PC-3 (cell line): Measurements from ENCODE around the gene CEP104.

Experiments
- EZH2 ChIP-seq: fragments of 300-600 bp; sonication (generic); IDR thresholded peaks from one replicate; pipeline ENCODE4 v1.6.1; 2017; ENCODE audit warnings: antibody characterized with exemption, mild to moderate bottlenecking, low read length; ENCODE audit not compliant: unreplicated experiment
- EZH2phosphoT487 ChIP-seq: fragments of 300-600 bp; sonication (generic); IDR thresholded peaks from 2 replicates; pipeline ENCODE4 v1.6.1; 2018; ENCODE audit warnings: mild to moderate bottlenecking, antibody characterized with exemption, low read length, borderline replicate concordance
- TF ChIP-seq, protein P1 (sequence below): fragments of 300-600 bp; sonication (generic); conservative IDR thresholded peaks from 2 replicates; pipeline ENCODE4 v1.5.1; 2017; ENCODE audit warnings: antibody characterized with exemption, low read depth, mild to moderate bottlenecking, low read length

DNA sequence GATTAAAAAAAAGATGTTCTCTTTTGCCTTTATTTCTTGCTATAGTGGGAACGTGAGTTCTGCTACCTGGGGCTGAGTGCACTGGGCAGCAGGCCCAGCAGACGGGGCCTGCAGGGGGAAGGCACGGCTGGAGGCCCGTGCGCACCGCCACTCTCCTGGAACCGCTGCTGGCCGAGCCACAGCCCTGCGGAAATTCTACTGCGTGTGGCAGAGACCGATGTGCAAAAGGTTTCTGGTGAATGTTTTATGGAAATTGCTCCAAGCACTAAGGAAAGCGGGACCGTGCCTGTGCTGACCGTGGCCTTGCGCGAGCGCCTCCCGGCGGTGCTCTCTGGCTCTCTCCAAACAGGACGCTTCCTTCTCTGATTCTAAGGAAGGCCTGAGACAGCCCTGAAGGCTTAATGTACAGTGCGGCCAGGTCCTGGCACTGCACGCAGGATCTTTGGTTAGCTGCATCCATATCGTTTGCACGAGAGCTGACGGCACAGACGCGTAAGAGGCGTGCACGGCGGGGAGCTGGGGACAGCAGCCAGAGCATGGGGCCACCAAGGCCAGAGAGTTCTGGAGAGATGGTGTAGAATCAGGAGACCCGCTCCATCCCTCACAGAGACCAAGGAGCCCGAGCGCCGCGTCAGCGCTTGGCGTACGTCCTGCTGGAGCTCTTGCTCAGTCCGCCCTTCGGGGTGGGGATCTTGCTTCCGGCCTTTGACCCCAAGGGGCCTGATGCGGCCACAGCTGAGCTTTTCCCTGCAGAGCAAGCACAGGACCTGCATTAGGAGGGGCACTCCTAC, 42.0 kb downstream of the CEP104 start:
- no peak for TF ChIP-seq EZH2
- TF ChIP-seq, protein P1, sequence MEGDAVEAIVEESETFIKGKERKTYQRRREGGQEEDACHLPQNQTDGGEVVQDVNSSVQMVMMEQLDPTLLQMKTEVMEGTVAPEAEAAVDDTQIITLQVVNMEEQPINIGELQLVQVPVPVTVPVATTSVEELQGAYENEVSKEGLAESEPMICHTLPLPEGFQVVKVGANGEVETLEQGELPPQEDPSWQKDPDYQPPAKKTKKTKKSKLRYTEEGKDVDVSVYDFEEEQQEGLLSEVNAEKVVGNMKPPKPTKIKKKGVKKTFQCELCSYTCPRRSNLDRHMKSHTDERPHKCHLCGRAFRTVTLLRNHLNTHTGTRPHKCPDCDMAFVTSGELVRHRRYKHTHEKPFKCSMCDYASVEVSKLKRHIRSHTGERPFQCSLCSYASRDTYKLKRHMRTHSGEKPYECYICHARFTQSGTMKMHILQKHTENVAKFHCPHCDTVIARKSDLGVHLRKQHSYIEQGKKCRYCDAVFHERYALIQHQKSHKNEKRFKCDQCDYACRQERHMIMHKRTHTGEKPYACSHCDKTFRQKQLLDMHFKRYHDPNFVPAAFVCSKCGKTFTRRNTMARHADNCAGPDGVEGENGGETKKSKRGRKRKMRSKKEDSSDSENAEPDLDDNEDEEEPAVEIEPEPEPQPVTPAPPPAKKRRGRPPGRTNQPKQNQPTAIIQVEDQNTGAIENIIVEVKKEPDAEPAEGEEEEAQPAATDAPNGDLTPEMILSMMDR: no peak
- no peak for TF ChIP-seq EZH2phosphoT487
